GM19240 (cell line): ENCODE data around the gene U2AF2.

Experiments
- DNase-seq: peaks from one replicate; pipeline ENCODE4 v3.0.0; 2011; ENCODE audit warnings: low spot score; ENCODE audit not compliant: insufficient read length

U2AF2 gene

DNA sequence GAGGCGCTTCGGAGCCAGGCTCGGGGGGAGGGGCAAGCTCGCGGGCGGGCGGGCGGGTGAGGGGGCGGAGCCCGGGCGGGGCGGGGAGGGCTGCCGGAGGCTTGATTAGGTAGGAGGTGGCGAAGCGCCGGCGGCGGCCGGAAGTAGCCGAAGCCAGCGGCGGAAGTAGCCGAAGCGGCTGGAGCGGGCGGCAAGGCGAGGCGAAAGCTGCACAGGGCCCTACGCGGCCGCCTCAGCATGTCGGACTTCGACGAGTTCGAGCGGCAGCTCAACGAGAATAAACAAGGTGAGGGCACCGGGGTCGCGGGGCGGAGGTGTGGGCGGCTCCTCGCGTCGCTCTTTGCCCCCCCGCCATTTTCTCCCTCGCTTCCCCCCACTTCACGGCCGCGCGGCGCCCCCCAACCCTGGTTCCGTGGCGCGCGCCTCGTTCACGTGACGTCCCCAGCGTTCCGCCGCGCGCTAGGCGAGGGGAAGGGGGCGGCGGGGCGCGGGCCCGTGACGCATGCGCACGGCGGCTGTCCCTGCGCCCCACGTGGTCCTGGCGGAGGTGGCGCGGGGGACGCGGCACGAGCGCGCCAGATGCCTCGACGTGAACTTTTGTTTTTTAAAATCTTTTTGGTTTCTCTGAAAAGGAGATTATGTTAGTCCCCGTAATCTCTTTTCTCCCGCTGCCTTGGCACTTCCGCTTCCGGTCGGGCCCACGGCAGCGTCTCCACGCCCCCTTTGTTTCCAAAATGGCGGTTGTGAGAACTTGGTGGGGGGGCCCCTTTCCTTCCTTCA is at the start of gene U2AF2:
Gene U2AF2, plus strand, starts transcription at position 168 of the 780 bp plus-strand sequence. Its CDS starts 70 bp downstream, at position 238.
- peak; percentile 60 for DNase-seq

DNA sequence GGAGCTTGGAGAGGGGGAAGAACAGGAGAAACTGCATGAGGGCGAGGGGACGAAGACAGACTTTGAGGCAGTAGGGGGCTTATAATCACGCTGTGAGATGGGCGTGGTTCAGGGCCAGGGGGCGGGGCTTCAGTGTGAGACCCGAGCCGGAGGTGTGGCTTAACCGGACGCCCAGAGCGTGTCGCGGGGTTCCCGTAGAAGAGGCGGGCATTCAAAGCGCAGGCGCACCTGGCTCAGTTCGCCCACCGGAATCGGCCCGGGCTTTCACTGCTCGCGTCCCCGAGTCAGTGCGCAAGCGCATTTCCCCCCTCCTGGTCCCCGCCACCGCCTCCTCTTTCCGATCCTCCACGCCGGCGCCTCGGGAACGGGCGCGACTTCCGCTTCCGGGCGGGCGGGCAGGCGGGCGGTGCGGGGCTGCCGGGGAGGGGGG is 49.6 kb upstream of the U2AF2 start:
- peak; percentile 92 for DNase-seq

DNA sequence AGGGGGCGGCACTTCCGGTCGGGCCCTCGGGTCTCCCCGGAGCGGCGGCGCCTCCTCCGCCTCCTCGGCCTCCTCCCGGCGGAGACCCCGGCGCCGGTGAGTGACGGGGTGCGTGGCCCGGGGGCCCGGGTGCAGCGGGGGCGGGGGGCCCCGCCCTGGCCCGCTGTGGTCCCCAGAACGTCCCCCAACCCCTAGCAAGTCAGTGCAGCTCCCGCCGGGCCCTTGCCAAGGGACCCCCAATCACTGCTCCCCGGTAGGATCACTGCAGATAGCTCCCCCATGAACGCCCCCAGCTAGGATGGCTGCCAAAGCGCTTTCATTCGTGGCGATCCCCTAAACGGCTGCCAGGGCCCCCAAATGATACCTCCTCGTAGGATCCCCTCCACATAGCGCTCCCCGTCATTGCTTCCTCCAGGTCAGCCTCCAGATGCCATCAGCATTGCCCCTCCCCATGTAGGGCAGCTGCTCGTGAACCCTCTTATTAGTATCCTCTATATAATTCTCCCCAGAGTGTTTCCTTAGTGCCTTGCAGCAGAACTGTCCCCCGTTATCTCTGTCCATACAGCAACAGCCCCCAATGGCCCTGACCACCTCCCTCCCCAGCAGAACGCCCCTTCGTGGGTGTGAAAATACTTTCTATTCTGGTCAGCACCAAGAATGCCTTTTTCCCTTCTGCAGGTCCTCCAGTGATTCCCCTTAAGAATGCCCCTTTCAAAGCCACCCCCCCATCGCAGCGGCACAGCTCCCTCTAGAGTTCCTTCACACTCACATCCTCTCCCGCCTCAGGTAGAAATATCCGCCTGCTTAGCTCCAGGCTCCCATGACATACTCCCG is 49.0 kb upstream of the U2AF2 start, which contains the start of gene ZNF865:
Gene ZNF865, plus strand, starts transcription at position 11 of the 834 bp plus-strand sequence. CDS start 7,972 bp downstream, outside the sequence.
- peak; percentile 69 for DNase-seq

DNA sequence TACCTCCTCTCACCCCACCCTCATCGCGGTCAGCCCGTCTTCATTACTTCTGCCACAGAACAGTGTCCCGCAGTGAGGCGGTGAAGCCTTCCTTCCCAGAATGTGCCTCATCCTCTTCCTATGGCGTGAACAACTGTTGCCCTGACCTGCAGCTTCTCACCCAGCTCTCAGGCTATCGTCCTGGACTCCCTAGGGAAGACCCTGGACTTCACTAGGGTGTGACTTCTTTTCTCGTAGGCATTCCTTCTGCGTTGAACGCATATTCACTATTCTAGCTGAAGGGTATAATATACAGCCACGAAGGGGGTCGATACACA is 48.4 kb upstream of the U2AF2 start:
- DNase-seq = no peak

DNA sequence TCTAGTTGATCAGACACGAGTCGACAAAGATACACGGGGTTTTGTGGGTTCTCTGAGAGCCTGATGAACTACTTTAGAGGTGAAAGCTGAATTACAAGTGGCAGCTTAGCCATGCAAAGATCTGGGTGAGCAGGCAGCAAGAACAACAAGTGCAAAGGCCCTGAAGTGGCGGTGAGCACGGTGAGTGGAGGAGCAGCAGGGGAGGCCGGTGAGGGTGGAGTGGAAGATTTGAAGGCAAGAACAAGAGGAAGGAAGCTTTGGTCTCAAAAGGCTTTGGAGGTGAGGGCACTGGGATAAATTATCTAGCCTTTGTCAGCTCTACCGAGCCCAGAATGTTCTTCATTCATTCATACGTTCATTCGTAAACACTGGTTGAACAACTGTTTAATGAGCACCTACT is 48.0 kb upstream of the U2AF2 start:
- DNase-seq = no peak

DNA sequence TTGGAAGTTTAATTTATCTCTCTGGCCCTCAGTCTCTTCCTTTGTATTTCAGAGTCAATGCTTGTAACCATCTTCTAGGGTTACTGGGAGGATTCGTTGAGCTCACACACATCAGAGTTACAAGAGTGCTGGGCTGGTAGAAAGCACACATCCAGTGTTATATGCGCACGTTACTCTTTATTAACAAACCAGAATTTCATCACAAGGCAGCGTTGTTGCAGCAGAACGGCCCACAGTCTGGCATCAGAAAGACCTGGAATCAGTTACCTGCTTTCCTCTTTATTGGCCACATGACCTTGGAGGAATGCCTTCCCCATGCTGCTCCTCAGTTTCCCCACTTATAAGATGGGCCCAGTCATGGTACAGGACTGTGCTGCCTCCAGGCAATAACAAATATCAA is 45.5 kb upstream of the U2AF2 start:
- DNase-seq = no peak

DNA sequence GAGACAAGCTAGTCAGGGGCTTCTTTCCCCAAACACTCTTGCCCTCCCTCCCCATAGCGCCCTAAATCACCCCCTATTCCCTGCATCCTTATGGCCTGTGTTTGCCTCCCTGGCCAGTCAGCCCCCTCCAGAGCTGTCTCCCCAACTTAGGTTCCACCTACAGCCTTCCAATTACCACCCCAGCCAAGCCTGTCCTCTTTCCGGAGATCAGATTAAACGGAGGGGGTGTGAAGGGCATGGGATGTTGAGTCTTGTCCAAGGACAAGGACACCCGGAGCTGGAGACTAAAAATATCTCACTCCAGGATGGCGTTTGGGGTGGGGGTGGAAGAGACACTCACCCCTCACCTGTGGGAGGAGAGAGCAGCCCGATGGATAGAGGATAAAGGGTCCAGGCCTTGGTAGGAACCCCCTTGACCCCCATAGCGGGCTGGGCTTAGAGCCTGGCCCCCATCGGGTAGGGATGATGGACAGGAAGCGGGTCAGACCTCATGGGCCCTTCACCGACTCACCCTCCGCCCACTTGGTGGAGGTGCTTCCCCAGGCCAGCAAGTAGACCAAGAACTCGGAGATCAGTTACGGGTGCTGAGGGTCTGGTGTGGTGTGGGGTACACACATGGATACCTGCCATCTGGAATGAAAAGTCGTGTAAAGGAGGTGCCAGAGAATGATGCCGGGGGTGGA is 43.4 kb upstream of the U2AF2 start:
- no peak for DNase-seq

DNA sequence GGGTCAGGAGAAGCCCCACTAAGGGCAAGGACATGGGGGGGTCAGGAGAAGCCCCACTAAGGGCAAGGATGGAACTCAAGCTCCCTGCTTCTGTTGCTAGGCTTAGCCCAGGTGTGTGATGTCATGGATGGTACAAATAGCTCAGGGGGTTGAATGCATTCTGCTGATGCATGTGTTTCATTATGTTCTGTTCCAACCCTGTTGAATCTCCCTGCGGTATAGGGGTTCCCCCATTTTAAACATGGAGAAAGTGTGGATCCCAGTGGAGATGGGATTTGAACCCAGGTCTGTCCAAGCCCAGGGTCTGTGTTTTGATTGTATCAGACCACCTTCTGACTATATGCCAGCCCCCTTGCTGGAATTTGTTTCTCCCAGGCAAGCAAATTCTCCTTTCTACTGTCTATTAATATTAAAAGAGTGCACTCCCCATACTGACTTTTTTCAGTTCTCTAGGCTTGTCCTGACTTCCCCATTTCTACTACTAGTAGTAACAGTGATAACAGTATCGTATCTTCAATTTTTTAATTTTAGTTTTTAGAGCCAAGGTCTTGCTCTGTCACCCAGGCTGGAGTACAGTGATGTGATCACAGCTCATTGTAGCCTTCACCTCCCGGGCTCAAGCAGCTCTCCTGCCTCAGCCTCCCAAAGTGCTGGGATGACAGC is 42.7 kb upstream of the U2AF2 start:
- DNase-seq = no peak

DNA sequence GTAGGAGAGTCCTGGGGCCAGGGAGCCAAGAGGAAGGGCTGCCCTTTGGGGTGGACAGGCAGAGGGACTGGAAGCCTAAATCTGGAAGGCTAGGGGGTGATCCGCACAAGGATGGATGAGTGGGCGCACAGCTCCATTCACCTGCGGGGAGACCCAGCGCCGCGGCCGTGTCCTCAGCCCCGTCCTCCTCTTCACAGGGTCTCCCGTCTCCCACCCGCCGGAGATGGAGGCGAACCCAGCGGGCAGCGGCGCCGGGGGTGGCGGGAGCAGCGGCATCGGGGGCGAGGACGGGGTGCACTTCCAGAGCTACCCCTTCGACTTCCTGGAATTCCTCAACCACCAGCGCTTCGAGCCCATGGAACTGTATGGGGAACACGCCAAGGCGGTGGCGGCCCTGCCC is 41.4 kb upstream of the U2AF2 start:
- DNase-seq = no peak

DNA sequence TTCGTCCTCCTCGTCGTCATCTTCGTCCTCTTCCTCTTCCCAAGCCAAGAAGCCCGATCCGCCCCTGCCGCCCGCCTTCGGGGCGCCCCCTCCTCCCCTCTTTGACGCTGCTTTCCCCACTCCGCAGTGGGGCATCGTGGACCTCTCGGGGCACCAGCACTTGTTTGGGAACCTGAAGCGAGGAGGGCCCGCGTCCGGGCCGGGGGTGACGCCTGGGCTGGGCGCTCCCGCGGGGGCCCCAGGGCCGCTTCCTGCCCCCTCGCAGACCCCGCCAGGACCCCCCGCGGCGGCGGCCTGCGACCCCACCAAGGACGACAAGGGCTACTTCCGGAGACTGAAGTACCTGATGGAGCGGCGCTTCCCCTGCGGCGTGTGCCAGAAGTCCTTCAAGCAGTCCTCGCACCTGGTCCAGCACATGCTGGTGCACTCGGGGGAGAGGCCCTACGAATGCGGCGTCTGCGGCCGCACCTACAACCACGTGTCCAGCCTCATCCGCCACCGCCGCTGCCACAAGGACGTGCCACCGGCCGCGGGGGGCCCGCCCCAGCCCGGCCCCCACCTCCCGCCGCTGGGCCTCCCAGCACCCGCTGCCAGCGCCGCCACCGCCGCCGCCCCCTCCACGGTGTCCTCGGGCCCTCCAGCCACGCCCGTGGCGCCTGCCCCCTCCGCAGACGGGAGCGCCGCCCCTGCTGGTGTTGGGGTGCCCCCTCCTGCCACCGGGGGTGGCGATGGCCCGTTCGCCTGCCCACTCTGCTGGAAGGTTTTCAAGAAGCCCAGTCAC is 40.7 kb upstream of the U2AF2 start:
- DNase-seq = no peak

DNA sequence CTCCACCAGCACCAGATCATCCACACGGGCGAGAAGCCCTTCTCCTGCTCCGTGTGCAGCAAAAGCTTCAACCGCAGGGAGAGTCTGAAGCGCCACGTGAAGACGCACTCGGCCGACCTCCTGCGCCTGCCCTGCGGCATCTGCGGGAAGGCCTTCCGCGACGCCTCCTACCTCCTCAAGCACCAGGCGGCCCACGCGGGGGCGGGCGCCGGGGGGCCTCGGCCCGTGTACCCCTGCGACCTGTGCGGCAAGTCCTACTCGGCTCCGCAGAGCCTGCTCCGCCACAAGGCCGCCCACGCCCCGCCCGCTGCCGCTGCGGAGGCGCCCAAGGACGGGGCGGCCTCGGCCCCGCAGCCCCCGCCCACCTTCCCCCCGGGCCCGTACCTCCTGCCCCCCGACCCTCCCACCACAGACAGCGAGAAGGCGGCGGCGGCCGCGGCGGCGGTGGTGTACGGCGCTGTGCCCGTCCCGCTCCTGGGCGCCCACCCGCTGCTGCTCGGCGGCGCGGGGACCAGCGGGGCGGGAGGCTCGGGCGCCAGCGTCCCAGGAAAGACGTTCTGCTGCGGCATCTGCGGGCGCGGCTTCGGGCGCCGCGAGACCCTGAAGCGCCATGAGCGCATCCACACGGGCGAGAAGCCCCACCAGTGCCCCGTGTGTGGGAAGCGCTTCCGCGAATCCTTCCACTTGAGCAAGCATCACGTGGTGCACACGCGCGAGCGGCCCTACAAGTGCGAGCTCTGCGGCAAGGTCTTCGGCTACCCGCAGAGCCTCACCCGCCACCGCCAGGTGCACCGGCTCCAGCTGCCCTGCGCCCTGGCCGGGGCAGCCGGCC is 39.9 kb upstream of the U2AF2 start:
- no peak for DNase-seq

DNA sequence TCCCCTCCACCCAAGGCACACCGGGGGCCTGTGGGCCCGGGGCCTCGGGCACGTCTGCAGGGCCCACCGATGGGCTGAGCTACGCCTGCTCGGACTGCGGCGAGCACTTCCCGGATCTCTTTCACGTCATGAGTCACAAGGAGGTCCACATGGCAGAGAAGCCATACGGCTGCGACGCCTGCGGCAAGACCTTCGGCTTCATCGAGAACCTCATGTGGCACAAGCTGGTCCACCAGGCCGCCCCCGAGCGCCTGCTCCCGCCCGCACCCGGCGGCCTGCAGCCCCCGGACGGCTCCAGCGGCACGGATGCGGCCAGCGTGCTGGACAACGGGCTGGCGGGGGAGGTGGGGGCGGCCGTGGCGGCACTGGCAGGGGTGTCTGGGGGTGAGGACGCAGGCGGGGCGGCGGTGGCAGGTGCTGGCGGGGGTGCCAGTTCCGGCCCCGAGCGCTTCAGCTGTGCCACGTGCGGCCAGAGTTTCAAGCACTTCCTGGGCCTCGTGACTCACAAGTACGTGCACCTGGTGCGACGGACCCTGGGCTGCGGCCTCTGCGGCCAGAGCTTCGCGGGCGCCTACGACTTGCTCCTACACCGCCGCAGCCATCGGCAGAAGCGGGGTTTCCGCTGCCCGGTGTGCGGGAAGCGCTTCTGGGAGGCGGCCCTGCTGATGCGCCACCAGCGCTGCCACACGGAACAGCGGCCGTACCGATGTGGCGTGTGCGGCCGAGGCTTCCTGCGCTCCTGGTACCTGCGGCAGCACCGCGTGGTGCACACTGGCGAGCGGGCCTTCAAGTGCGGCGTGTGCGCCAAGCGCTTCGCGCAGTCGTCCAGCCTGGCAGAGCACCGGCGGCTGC is 39.1 kb upstream of the U2AF2 start:
- no peak for DNase-seq

DNA sequence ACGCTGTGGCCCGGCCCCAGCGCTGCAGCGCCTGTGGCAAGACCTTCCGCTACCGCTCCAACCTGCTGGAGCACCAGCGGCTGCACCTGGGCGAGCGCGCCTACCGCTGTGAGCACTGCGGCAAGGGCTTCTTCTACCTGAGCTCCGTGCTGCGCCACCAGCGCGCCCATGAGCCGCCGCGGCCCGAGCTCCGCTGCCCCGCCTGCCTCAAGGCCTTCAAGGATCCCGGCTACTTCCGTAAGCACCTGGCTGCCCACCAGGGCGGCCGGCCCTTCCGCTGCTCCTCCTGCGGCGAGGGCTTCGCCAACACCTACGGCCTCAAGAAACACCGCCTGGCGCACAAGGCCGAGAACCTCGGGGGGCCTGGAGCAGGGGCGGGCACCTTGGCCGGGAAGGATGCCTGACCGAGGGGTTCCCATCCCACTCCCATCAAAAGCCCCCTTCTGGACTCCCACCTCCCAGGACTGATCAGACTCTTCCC is 38.4 kb upstream of the U2AF2 start:
- no peak for DNase-seq

DNA sequence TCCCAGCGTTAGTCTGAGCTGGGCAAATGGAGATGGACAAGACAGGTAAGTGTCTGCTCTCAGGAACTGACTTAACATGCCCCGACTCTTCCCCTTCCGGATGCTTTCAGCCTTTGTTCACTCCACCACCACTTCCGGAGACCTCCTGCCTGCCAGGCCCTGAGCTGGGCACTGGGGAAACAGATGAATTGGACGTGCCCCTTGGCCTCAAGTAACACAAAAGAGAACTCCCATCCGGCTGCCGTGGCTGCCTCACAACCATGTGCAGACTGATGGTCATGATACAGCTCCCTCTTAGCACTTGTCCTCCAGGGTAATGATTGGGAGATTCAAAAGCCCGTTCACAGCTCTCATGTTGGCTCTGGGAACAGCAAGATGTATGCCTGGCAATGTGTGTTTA is 37.4 kb upstream of the U2AF2 start:
- DNase-seq = no peak

DNA sequence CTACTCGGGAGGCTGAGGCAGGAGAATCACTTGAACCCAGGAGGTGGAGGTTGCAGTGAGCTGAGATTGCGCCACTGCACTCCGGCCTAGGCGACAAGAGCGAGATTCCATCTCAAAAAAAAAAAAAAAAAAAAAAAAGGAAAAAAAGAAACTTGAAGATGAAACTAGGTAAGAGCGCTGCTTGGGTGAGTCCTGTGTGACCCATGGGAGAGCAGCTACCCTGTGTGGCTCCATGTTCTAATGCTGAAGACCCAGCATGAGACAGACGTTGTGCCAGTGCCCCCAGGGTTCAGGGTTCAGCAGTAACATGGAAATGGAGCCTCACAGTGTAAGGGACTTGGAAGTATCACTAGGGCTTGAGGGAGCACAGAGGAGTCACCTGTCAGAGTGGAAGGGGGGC is 36.4 kb upstream of the U2AF2 start:
- no peak for DNase-seq

DNA sequence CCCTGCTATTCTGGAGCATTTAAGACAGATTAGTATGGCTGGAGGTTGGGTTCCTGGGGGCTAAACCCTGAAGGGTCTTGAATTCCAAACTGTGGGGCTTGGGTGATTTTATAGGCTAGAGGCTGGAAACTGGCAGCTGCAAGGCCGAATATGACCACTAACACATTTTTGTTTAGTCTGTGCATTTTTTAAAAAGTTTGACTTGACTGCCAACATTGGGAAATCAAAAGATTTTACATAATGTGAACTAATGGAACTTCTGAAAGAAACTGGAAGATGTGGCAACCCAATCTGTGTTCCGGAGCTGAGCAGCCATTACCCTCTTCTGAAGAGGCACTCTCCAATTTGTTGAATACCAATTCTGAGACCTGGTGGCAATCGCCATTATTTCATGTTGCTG is 35.5 kb upstream of the U2AF2 start:
- DNase-seq = no peak

DNA sequence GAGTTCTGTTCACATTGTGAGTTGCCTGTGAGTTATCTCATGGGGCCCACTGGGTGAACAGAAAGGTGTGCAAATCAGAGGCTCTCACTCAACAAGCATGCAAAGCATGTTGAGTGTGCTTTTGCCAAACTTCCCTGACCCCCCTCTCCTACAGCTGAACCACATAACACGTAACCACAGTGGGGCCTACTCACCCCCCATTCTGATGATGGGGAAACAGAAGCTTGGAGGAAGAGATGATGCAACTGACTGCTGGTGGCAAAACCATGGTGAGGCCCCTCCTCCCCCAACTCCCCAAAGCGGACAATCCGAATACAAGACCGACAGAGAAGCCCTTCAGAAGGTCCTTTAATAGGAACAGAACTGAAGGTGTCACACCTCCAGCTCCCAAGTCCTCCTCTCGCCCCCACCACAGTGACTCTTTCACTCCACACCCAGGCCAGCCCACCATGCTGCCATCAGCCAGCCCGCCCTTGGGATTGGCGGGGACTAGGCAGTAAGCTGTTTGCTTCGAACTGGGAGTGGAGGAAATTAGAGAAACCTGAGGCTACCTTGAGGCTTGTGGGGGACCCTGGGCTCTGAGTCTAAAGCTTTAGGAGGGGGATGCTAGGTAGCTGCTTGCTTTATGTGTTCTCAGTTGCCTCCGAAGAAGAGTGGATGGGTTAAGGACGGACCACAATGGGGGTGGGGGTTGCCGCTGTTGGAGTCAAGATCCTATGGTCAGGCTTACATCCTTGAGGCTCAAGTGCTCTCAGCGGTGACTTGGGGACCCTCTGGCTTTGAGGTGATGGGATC is 34.2 kb upstream of the U2AF2 start:
- DNase-seq = no peak

DNA sequence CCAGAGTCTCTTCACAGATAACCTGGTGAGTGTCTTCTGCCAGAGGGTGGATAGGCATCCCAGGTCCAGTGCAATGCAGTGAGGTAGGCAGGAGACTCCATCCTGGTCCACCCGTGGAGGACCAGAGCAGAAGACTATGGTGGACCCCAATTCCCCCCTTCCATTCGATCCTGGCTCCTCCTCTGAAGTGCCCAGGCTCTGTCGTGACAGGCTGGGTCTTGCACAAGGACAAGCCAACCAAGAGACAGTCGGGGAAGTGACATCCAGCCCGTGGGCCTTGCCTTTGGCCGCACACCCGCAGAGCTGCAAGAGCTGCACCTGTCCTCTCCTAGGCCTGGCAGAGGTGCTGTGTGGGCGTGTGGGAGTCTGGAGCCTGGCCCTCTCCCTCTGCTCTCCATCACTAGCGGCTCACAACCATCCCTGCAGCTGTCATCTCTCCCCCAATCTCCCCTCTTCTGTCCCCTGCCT is 33.6 kb upstream of the U2AF2 start:
- DNase-seq = no peak
